ENCODE measurements around the gene GDF15. TPM values are rescaled to one million over a fixed set of nuclear protein-coding genes. Genes with fewer than 3 reads are reported as not detected.

The GDF15 gene
- total RNA-seq, 8 experiments from 2014 or later: 14.0 to 784 (median 60.0) TPM

DNA sequence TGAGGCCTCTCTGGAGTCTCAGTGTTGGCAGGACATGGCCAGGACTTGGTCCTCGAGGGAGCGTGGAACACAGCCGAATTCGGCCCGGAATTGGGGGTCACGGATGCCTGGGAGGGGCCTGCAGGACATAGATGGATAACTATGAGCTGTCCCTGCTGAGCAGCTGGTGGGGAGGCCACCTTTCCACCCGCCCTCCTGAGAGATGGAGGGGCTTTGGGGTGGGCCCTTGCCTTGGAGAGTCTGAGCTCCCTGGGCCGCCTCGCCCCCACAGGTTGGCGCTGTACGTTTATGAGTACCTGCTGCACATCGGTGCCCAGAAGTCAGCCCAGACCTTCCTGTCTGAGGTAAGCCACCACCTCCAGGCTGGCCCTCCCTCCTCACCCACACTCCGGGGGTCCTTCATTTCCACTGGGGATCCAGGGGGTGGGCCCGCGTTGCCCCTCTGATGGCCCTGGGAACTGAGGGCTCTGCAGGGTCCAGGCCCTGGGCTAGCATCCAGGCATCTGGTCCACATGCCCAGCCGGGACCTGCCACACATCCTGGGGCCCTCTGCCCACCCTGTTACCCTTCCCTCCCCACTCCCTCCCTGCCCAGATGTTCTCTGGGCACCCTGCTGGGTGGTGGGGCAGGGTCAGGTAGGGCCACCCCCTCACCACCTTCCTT is 41.3 kb downstream of the GDF15 start:
- Histone ChIP-seq H3K4me3 (no peak overlapping the region), H3K27ac (peak overlapping the region in 1 of 2 donors; percentile 89), H3K4me1 (replicated peaks in 1 of 2) (peaks cover 62 to 84% of the 10 kb centered on the region in 2 donors)
- WGBS, 10 experiments: 79 to 100% (median 92%) methylated on average over 1 to 6 of the region's 16 CpGs; no CpG with 5 or more reads in 7 of the 10 experiments
- in situ Hi-C loops (cut with MboI; ENCODE audit: low pct_unique_long_range_greater_than_20kb in 2 of 9, low sequenced_read_pairs in 9 of 9, unreplicated experiment in 9 of 9): no loop called here
- no peak for ATAC-seq (replicated peaks in 6 of 8)

- peak overlapping the region; percentile 89 to 93 for H3K27ac ChIP-seq
- WGBS, 10 experiments: 60% methylated on average over 1 of the region's 12 CpGs; no CpG with 5 or more reads in 9 of the 10 experiments
- in situ Hi-C loops (cut with MboI; ENCODE audit: low pct_unique_long_range_greater_than_20kb in 2 of 9, low sequenced_read_pairs in 9 of 9, unreplicated experiment in 9 of 9): no loop called here
- no peak overlapping the region for H3K4me3 ChIP-seq
- ATAC-seq (replicated peaks in 6 of 8): no peak
- H3K4me1 ChIP-seq (replicated peaks in 1 of 2): peaks cover 67 to 89% of the 10 kb centered on the region in 2 donors
These were observed 41.8 kb downstream of the GDF15 start for GRCh38 chr19:18427743-18428113.

- no peak for ATAC-seq (replicated peaks in 6 of 8)
- Histone ChIP-seq H3K4me1 (replicated peaks in 1 of 2) (peaks cover 71 to 89% of the 10 kb centered on the region in 2 donors), H3K27ac (peak overlapping the region; percentile 89 to 93), H3K4me3 (peak overlapping the region; percentile 15 to 40 (median 29))
- in situ Hi-C loops (cut with MboI; ENCODE audit: low pct_unique_long_range_greater_than_20kb in 2 of 9, low sequenced_read_pairs in 9 of 9, unreplicated experiment in 9 of 9): no loop called here
- 20% methylated on average over 1 of the region's 17 CpGs; no CpG with 5 or more reads in 9 of the 10 experiments for WGBS, 10 experiments
These were observed 42.3 kb downstream of the GDF15 start for GRCh38 chr19:18428173-18428786.

GRCh38 chr19:18428787-18429674 is 43.1 kb downstream of the GDF15 start:
- H3K27ac ChIP-seq: peak overlapping the region; percentile 89 to 93
- H3K4me1 ChIP-seq (replicated peaks in 1 of 2): peaks cover 69 to 83% of the 10 kb centered on the region in 2 donors
- in situ Hi-C loops (cut with MboI; ENCODE audit: low pct_unique_long_range_greater_than_20kb in 2 of 9, low sequenced_read_pairs in 9 of 9, unreplicated experiment in 9 of 9): no loop called here
- WGBS, 10 experiments: 0 to 3% methylated on average over 2 to 6 of the region's 77 CpGs; no CpG with 5 or more reads in 8 of the 10 experiments
- ATAC-seq (replicated peaks in 6 of 8): peak; percentile 66 to 84 (median 75)
- H3K4me3 ChIP-seq: peak overlapping the region; percentile 15 to 40 (median 29)

DNA sequence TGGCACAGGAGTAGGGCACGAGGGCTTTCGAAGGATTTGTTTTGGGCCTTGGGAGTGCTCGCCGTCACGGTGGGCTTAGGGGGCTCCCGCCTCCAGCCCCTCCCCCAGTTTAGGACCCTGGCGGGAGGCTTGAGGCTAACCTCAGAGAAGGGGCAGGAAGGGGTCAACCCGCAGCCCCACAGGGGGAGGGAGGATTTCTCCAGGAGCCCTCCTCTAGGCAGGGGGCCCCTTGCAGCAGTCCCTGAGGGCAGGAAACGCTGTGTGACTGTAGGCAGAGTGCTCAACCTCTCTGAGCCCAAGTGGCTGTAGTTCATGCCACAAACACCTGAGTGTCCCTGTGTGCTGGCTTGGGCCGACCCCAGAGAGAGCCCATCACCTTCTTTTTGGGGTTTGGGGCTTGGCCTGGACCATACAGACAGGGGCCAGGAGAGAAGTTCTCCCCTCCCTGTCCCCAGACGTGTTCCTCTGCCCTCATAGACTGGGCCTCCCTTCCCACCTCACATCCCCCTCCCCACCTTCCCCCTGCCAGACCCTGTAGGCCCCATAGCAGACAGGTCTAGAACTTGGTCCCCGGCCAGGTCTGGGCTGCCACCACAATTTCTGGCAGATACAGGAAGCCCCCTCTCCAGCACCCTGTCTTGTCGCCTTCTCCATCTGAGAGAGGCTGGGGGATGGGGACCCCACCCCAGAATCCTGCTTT is 43.9 kb downstream of the GDF15 start:
- peak overlapping the region in 4 of 5 donors; percentile 11 to 40 (median 30) for H3K4me3 ChIP-seq
- peak overlapping the region; percentile 89 to 93 for H3K27ac ChIP-seq
- in situ Hi-C loops (cut with MboI; ENCODE audit: low pct_unique_long_range_greater_than_20kb in 2 of 9, low sequenced_read_pairs in 9 of 9, unreplicated experiment in 9 of 9): no loop called here
- WGBS, 10 experiments: no CpG with 5 or more reads among the region's 13 CpGs
- no peak for ATAC-seq (replicated peaks in 6 of 8)
- peaks cover 73 to 84% of the 10 kb centered on the region in 2 donors for H3K4me1 ChIP-seq (replicated peaks in 1 of 2)

DNA sequence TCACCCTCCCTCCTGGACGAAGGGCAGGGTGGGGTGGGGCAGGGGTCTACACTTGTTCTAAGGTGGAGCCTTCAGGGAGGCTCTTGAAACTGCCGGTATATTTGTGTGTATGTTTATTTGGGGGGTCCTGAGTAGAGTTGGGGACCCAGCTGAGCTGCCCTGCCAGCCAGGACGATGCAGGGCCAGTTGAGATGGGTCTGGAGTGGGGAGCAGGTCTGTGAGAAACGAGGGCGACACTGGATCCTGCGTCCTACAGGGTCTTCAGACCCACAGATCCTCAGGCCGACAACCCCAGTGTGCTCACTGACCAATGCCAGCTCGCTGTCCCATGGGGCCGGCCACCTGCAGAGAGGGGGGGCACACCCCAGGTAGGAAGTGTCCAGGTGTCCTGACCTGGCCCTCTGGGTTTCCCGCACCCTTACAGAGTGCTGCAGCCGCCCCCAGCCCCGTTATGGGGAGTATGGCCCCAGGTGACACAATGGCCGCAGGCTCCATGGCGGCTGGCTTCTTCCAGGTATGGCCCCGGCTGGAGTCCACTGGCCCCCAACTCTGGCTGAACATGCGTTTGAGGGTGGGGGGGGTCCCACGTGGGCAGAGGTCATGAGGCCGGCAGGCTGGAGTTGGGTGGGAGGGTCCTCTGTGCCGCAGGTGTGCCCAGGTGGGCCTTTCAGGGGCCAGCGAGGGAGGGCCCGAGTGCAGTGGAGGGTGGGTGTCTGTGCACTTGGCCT is 44.6 kb downstream of the GDF15 start:
- in situ Hi-C loops (cut with MboI; ENCODE audit: low pct_unique_long_range_greater_than_20kb in 2 of 9, low sequenced_read_pairs in 9 of 9, unreplicated experiment in 9 of 9): no loop called here
- ATAC-seq (replicated peaks in 6 of 8): no peak
- peak overlapping the region; percentile 89 to 93 for H3K27ac ChIP-seq
- H3K4me3 ChIP-seq: no peak overlapping the region
- WGBS, 10 experiments: 100% methylated on average over 1 of the region's 21 CpGs; no CpG with 5 or more reads in 9 of the 10 experiments
- peaks cover 69 to 83% of the 10 kb centered on the region in 2 donors for H3K4me1 ChIP-seq (replicated peaks in 1 of 2)

DNA sequence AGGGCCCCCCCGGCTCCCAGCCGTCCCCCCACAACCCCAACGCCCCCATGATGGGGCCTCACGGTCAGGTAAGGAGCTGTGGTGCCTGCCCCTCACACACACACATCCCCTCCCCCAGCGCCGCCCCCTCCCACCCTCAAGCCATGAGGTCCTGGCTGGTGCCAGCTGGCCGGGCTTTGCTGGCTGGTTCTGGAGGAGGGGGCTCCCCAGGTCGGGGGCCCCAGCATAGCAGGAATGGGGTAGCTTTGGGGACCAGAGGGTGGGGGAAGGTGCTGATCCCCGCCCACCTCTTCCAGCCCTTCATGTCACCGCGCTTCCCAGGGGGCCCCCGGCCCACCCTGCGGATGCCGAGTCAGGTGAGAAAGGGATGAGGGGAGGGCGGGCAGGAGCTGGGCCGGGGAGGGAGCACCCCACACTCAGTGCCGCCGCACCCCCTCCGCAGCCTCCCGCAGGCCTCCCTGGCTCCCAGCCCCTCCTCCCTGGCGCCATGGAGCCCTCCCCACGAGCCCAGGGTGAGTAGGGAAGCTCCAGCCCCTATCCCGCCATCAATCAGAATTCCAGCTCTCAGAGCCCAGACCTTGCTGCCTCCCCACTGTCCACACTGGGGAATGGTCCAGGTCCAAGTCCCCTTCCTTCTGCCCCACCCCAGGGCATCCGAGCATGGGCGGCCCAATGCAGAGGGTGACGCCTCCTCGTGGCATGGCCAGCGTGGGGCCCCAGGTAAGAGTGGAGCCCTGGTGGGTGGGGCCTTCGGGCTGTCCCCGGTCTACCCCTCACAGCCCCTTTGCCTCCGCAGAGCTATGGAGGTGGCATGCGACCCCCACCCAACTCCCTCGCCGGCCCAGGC is 45.6 kb downstream of the GDF15 start:
- peak in 5 of 8 experiments; percentile 6 to 38 (median 32) for ATAC-seq (replicated peaks in 6 of 8)
- Histone ChIP-seq H3K4me3 (no peak overlapping the region), H3K4me1 (replicated peaks in 1 of 2) (peaks cover 74 to 82% of the 10 kb centered on the region in 2 donors), H3K27ac (peak overlapping the region; percentile 51 to 83)
- in situ Hi-C loops (cut with MboI; ENCODE audit: low pct_unique_long_range_greater_than_20kb in 2 of 9, low sequenced_read_pairs in 9 of 9, unreplicated experiment in 9 of 9): no loop called here
- WGBS, 10 experiments: 100% methylated on average over 2 of the region's 34 CpGs; no CpG with 5 or more reads in 9 of the 10 experiments

DNA sequence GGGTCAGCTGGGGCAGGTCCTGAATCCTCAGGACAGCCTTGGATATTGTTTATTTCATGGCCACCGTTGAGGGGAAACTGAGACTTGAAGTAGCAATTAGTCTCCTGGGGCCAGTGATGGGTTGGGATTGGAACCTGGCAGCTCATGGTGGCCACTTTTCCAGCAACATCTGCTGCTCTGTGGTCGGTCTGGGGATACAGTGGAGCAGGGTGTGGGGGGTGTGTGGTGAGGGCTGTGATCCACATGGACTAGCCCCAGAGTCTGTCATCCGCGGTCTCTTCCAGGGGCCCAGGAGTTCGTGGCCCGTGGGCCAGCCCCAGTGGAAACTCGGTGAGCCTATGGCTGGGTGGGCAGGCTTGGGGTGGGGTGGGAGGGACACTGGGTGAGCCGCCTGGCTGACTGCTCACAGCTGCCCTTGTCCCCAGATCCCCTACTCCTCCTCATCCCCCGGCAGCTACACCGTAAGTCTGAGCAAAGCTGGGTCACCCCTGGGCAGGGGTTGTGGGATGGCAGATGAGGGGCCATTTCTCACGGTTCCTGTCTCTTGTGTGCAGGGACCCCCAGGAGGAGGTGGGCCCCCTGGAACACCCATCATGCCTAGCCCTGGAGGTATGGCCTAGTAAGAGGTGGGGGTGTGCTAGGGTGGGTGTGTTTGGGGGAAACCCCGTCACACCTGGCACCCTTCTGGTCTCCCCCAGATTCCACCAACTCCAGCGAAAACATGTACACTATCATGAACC is 46.5 kb downstream of the GDF15 start:
- ATAC-seq (replicated peaks in 6 of 8): no peak
- WGBS, 10 experiments: 60 to 100% methylated on average over 1 of the region's 13 CpGs; no CpG with 5 or more reads in 8 of the 10 experiments
- in situ Hi-C loops (cut with MboI; ENCODE audit: low pct_unique_long_range_greater_than_20kb in 2 of 9, low sequenced_read_pairs in 9 of 9, unreplicated experiment in 9 of 9): no loop called here
- Histone ChIP-seq H3K27ac (peak overlapping the region; percentile 60 to 83), H3K4me3 (peak overlapping the region in 2 of 5 donors; percentile 38 to 40), H3K4me1 (replicated peaks in 1 of 2) (peaks cover 71 to 73% of the 10 kb centered on the region in 2 donors)

DNA sequence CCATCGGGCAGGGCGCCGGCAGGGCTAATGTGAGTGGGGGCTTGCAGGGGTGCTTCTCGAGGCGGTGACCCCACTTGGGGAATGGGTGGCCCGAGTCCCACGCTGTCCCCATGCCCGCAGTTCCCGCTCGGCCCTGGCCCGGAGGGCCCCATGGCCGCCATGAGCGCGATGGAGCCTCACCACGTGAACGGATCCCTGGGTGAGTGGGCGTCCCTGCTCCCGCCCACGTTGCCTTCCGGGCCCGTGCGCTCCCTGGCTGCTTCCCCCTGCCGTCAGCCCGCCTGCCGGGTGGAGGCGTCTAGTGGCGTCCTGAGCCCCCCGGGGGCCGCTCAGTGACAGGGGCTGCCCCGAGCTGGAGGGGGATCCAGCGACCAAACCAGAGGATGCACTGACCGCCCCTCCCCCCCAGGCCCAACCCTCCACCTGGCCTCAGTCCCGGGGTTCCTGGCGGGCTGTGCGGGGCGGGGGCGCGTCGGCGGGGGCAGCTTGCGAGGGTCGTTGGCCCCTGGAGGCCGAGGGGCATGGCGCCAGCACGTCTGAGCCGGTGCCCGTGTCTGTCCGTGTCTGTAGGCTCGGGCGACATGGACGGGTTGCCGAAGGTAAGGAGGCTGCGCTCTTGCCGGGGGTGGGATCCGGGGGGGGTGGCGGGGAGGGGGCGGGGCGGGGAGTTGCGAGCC is 47.2 kb downstream of the GDF15 start:
- no peak for ATAC-seq (replicated peaks in 6 of 8)

GRCh38 chr19:18433735-18434398 is 47.9 kb downstream of the GDF15 start:
- 8 to 17% methylated on average over 1 to 2 of the region's 60 CpGs; no CpG with 5 or more reads in 8 of the 10 experiments for WGBS, 10 experiments
- peak overlapping the region; percentile 18 to 40 (median 27) for H3K4me3 ChIP-seq
- in situ Hi-C loops (cut with MboI; ENCODE audit: low pct_unique_long_range_greater_than_20kb in 2 of 9, low sequenced_read_pairs in 9 of 9, unreplicated experiment in 9 of 9): no loop called here
- H3K4me1 ChIP-seq (replicated peaks in 1 of 2): peaks cover 66 to 67% of the 10 kb centered on the region in 2 donors
- peak overlapping the region; percentile 60 to 83 for H3K27ac ChIP-seq
- peak in 5 of 8 experiments; percentile 3 to 23 (median 15) for ATAC-seq (replicated peaks in 6 of 8)

More for the DNA sequence above, 47.2 kb downstream of the GDF15 start:
- in situ Hi-C loops (cut with MboI; ENCODE audit: low pct_unique_long_range_greater_than_20kb in 2 of 9, low sequenced_read_pairs in 9 of 9, unreplicated experiment in 9 of 9): no loop called here
- peak overlapping the region; percentile 18 to 40 (median 27) for H3K4me3 ChIP-seq
- H3K27ac ChIP-seq: peak overlapping the region; percentile 60 to 83
- WGBS, 10 experiments: 35 to 61% (median 50%) methylated on average over 1 to 7 of the region's 59 CpGs; no CpG with 5 or more reads in 6 of the 10 experiments
- peaks cover 65 to 66% of the 10 kb centered on the region in 2 donors for H3K4me1 ChIP-seq (replicated peaks in 1 of 2)

Data from motor neuron (in vitro differentiated cells).